H4 (cell line): ENCODE data around the gene NCKAP5. TPM values are rescaled to one million over a fixed set of nuclear protein-coding genes. Genes with fewer than 3 reads are reported as not detected.

Source experiments
- DNase-seq: peaks from one replicate; pipeline ENCODE4 v3.0.0-alpha.2; 2015; ENCODE audit warnings: low spot score
- total RNA-seq: library from RNA; depleted of rRNA; stranded (reverse); fragments of >200 nt; shearing (Covaris generic); gene quantifications from 2 replicates; pipeline ENCODE4 v1.2.3, GENCODE V29; 2014; rRNA removed

The NCKAP5 gene
- total RNA-seq, result 0.08 and 1.0 TPM in 2 replicates

DNA sequence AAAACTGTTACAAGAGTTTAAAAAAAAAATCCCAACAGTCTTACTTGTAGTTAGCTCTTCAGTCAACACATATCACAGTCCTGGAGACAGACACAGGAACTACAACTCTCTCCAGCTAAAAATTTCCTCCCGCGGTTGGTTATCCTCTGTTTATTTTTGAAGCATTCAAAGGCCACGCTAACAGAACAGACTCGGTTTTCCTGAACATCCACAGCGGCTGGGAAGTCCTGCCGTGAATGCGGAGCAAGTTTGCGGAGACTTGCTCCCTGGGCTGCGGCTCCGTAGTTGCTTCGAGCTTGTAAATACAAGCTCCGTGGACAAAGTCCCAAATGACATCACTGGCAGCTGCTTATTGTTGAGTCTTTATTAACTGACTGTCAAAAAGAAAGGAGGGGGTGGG, at the start of gene NCKAP5:
NCKAP5 (minus strand) TSS at position 292 of the 400 bp plus-strand sequence. CDS start 50,937 bp downstream, outside the sequence.
- peak; percentile 9 for DNase-seq

DNA sequence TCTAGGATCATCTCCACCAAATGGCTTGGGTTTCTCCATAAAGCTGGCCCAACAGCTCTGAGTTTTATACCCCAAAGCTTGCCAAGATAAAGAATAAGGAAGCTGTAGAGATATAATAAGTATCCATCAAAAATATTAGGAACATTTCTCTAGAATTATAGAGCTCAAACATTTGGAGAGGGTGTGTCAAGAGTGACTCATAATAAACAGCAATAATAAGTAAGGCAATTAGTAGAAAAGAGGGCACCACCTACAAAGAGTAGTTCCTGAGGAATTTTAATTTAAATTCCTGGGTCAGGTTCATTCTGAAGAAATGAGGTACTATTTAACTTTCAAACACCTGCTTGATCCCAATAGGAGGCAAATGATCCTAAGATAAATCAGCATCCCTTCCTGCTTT, 41.4 kb upstream of the NCKAP5 start:
- no peak for DNase-seq

DNA sequence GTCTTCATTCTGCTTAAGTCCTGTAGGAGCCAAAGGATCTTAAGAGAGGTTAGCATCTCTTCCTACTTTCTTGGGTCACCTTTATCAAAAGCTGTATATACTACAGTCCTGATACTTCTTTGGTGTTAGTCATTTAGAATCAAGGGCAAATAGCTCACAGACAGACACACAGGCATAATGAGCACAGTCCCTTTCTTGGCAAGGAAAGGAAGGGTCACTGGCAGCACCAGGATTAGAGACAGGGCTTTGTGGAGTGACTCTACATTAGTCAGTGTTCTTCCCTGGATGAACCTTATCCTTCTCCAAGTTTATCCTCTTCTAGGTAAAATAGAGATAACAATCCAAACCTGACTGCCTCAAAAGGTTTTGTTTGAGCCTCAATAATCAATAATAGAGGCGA, 40.0 kb upstream of the NCKAP5 start:
- no peak for DNase-seq

DNA sequence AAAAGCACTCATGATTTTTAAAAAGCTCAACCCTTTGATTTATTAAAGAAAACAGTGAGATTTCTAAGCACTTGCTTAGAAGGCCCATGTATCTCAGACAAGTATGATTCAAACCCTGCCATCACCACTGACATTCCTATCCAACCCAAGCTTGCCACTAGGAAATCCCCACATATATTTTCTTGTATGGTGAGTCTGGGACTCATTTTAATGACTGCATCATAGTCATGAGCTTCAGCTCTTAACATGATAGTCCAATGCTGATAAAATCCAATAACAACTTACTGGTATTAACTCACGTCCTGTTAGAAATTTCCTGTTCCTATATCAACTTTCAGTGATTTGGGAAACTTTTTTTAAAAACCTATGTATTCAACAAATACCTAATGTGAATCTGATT, 39.4 kb upstream of the NCKAP5 start:
- no peak for DNase-seq

DNA sequence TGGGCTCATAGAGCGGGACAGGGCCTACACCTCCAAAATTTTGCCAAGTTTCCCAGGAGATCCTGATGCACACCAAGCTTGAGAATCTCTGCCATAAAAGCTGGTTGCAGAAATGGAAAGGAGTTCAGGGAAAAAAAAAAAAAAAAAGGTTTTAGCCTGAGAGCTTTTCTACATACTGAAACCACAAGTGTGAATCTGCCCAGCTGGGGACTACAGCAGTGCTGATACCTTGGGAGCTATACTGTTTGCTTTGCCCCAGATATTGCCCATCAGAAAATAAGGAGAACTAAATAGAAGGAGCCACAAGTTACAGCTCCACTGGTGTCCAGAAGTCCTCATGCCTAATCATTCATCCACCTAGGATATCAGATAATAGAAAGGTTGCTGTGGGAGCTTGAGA, 38.4 kb upstream of the NCKAP5 start:
- DNase-seq, result no peak

DNA sequence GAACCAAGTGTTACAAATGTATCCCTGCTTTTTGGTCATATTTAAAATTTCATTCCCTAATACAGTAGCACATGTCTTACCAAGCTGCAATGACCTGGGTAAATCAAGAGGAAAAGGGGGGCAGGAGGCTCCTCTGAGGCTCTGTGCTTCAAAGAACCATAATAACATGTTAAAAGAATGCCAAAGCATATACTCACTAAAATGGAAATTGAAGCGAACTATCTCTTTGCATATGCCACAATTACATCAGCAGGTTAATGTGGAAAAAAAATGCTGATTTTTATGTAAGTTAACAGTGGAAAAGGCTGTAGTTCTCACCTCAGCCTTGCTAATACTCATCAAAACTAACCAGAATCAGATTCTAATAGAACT, 37.5 kb upstream of the NCKAP5 start:
- no peak for DNase-seq

DNA sequence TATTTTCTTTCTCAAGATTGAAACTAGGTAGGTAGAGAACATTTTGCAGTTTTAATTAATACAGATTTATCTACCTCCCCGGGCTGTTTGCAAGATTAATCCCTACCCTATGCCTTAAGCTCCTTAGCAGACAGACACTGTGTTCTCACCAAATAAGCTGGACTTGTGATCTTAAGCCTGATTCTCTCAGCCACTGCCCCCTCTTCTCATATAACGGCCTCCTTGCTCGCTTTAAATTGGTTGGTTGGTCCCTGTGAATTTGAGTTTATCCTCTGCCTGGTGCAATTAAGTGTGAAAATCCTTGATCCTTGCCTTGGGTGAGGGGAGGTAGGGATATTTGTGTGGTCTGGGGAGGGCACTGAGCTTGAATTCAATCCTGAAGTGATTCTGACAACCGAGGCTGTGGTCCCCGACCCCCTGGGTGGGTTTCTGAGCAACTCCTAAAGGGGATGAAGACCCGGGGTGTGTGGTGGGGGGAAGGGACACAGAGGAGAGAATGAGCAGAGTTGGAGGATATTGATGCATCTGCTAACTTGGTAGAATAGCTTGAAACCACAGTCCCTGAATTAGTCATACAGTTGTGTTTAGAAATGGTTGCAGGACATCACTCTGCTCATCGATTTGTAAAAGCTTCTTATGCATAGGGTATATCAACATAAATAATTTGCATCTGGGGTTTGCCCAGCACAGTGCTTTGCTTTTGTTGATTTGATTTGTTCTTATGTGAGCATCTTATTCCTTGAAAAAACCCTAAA, 36.9 kb upstream of the NCKAP5 start:
- no peak for DNase-seq

DNA sequence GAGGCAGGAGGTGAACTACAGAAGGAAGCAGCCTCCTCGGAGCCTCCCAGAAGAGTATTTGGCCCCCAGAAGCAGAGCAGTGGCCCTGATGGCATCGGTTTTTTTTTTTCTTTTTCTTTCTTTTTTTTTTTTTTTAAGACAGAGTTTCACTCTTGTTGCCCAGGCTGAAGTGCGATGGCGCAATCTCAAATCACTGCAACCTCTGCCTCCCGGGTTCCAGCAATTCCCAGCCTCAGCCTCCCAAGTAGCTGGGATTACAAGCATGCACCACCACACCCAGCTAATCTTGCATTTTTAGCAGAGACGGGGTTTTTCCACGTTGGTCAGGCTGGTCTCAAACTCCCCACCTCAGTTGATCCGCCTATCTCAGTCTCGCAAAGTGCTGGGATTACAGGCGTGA, 34.8 kb upstream of the NCKAP5 start:
- no peak for DNase-seq

DNA sequence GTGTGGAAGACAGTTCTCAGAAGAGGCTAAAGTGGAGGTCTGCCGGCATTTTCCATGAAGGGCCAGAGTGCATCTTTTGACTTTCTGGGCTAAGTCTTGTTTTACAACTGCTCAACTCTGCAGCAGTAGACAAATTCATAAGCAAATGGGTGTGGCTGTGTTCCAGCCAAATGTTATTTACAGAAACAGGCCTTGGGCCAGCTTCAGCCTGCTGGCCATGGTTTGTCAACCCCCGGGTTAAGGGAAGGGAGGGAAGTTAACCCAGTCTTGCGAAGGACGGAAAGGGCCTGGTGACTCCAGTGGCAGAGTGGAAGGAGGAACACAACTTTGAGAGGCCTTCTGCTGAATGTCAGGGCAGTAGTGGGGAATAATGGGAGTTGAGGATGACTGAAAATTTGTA, 34.3 kb upstream of the NCKAP5 start:
- no peak for DNase-seq

DNA sequence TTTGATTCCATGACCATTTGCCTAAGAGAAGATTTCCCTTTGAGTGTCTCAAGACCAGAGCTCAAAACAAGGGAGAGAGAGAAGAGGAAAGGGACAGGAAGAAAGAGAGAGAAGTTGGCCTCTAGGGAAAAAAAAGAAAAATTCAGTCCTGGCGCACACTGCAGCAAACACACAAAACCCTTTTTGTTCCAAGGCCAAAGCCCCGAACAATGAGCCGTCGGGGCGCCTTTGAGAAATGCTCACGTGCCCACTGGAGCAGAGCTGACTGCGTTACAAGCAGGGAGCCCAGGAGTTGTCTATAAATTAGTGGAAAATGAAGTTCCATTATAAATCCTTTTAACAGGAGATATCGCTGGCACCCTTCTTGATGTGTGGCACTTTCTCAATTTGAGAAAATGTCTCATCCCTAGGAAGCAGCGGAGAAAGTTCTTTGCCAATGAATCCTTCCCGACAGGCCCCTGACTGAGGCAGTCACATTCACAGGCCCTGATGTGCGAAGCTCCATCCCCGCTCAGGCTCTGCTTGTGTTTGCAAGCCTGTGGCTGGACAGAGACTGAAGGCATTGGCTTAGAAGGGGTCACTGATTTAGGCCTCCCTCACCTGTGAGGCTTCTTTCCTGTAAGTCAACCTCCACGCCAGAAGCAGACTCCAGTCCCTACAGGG, 32.1 kb upstream of the NCKAP5 start:
- DNase-seq, result no peak

DNA sequence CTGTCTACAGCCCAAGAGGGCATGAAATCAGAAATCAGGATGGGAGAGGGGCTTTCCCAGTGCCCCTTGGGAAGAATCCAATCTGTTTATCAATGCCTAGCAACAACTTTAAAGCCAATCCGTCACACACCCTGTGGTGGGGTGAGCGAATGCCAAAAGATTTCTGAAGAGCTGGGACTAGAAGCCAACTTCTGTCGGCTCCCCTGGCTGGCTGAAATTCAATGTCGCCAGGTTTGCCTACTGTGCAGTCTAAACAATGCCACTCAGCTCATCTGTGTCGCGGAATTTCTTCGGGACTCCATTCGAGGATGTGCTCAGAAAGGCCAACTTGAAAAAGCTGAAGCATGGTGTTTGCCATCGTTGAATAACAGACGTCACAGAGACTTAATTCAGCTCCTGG, 31.5 kb upstream of the NCKAP5 start:
- DNase-seq, result no peak

DNA sequence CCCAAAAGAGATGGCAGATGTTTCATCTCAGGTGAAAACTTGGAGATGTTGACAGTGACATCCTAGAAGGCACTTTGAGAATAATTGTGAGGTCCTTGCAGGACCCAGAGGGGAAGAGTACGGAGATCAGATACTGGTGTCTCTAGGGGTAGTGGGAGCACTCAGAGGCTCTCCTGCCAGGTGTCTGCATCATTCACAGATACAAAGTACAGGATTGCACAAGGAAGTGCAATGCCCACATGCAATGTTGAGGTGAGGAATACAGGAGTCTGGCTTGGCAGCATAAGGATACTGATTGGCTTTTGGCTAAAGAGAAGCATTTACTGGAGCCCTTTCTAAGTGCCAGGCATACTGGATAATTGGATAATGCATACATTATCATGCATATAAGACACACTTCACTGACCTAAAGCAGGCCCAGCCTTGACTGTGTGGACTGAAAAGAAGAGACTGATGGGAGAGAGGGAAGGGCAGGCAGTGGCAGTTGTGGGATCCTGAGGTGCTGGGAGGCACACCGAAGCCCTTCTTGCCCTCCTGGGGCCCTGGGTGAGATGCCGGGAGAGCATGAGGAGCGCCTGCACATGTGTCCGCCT, 31.0 kb upstream of the NCKAP5 start:
- no peak for DNase-seq

DNA sequence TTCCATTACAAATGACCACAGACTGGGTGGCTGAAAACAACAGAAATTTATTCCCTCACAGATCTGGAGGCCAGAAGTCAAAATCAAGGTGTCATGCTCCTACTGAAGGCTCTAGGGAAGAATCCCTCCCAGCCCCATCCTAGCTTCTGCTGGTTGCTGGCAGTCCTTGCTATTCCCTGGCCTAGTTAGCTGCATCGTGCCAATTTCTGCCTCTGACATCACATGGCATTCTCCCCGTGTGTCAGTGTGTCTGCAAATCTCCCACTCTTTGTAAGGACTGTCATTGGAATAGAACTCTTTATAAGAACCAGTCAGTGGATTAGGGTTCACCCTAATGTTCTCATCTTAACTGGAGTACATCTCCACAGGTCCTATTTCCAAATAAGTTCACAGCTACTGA, 30.5 kb upstream of the NCKAP5 start:
- no peak for DNase-seq

DNA sequence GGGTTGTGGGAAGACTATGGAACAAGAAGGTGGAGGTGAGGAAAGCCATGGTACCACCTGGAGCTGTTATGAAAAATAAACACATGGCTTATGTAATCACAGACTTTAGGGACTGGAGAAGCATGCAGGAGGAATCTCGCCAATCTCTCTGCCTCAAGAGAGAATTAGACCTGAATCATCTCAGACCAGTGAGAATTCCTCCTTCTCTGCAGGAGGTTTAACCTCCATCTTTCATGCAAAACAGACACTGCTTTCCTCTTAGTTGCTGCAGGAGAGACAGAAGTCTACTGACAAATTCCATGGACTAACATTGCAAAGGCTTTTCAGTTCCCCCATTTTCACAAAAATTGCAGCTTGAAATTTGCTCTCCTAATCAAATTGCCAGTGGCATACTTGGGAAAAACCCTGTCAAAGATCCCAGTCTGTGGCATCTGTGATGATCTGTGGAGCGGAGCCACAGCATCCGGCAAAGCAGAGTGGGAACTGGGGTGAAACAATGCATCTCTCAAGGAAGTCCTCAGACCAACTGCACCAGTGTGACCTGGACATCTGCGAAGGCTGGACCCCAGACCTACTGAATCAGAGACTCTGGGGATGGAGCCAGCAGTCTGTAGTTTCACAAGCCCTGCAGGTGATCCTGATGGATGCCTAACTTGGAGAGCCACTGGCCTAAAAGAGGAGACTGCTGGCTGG, 28.6 kb upstream of the NCKAP5 start:
- DNase-seq, result no peak

DNA sequence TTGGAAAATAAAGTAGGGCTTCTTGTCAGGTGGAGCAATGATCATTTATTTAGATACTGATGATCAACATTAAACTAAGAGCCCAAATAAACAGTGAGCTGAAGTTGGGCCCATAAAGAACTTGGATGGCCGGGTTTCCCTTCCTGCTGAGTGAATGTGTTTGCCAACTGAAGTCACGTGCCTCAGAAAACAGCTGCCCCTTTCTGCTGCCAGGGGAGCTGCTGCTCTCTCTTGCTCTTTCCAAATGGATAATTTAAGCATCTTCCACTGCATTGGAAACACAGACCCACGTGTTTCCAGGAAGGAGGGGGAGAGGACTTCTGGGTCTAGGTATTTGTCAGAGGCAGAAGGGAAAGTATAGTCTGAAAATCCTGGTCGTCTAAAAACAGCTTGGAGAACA, 22.9 kb upstream of the NCKAP5 start:
- DNase-seq, result peak; percentile 43

DNA sequence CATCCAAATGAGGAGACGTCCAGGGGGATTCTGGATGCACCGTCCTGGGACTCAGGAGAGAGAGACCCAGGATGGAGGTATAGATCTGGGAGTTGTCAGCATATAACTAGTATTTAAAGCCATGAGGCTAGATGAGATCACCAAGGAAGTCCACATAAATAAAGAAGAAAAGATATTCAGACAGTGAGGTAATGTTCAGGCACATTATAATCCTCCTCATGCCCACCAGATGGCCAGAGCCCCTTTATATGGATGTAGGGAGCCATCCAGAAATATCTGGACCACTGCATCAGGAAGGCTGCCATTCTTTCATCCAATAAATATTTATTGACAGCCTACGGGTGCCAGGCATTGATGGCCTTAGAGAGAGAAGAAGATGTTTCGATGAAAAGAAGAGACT, 21.2 kb upstream of the NCKAP5 start:
- no peak for DNase-seq

DNA sequence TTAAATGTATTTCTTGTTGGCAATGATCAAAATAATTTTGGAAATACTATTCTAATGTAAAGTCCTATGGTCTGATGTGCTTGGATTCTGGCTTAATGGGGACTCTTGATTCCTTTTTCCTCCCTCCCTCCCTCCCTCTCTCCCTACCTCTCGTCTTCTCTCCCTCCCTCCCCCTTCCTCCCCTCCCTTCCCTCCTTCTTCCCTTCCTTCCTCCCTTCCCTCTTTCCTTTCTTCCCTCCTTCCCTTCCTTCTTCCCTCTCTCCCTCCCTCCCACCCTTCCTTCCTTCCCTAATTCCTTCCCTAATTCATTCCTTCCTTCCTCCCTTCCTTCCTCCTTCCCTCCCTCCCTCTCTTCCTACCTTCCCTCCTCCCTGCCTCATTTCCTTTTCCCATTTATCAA, 19.9 kb upstream of the NCKAP5 start:
- DNase-seq, result no peak

DNA sequence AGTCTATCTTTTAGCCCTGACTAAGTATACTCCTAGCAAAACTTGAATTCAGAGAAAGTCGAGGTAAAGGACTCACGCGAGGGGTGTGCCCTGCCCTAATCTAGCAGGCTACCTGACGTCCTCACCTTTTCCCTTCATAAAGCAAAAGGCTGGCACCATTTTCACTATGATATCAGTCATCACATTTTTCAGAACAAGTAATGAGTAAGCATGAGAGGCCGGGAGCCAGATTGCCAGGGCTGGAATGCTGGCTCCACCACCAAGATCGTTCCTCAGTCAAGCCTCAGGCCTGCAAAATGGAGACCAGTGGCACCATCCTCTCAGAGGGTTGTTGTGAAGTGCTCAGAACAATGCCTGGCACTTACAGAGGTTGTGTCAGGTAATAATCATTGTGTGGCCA, 18.7 kb upstream of the NCKAP5 start:
- no peak for DNase-seq

DNA sequence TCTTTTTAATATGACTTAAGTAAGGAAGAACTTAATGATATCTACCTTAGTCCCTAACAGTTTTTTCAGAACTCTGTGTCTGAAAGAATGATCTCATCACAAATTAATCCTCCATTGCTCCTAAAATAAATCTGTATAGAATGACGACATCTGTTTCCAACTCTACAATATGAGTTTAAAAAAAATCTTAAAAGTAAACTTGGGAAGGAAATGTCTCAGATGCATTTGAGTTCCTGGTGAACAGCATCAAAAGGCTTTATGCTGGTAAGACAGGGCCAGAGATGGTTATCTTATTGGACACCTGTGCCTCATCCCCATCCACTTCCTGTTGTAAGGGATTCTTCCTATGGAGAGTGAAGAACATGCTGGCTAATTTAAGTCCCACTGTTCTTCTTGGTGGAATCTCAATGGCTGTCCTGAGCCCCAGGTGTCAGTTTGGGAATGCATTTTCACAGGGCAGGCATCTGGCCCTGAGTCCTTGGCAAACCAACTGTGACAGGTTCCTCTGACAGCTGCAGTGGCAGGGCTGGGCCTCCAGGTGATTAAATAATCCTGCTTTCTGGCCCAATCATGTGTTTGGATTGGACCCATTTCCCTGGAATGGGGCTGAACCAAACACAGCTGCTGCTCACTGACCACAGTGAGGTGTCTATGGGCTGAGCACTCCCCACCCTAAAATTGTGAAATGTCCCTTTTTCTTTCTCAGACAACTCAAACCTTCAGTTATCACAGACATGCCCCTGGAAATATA, 12.9 kb upstream of the NCKAP5 start:
- no peak for DNase-seq

DNA sequence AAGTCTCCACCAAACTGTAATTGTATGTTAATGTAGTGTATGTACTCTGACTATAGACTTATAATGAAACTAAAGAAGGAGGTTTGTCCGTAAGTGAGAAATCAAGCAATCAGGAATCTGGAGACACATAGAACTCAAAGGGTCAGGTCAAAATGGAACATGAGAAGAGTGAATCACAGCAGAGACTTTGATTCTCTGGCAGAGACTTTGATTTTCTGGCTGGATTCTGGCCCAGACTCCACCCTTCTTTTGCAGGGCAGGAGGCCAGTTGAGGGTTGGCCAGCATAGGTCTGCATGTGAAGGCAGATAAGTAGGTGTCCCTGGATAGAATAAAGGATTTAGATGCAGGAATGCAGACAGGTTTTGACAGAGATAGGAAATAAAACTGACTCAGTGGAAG, 11.0 kb upstream of the NCKAP5 start:
- DNase-seq, result no peak

DNA sequence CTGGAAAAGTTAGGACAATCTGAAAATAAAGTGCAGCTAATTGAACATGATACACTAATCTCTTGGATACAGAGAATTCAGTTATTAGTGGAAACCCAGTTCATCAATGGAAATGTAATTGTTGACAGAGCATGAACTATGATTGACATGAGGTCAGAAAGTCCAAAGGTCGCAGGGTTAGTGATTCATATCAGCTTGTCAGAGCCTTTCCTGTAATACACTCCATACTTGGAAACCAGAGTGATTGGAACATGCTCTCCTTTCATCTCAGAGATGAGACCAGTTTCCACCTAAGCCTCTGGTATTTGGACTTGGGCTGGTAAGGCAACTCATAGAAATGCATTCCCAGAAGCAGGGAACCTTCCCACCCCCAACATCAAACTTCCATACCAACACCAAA, 8.5 kb upstream of the NCKAP5 start:
- DNase-seq, result no peak

DNA sequence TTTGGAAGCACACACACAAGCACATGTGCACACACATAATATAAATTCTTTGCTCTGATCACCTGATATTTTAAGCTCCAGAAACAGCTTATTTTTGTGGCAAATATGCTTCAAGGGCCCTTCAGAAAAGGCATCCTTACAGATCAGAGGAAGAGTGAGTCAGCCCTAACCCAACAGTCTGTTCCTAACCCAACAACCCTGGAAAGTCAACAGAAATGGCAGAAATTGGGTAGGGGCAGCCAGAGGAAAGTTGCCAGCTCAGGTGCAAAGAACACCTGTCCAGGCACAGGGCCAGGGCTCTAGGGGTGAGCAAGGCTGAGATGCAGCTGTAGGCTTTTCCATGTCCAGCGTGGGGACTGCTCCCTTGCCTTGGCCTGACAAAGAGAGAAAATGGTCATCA, 6.4 kb upstream of the NCKAP5 start:
- DNase-seq, result no peak
